Measurements from ENCODE around the gene ARHGAP6.

The ARHGAP6 gene

GRCh38 chrX:11577603-11578002 lies 88.1 kb downstream of the ARHGAP6 start:
- no peak overlapping the region for H3K4me3 ChIP-seq (ENCODE audit: low read depth, low read length)
- no peak for DNase-seq (ENCODE audit: low read depth)
- TF ChIP-seq CTCF (conservative IDR thresholded peaks at IDR 0.05; ENCODE audit: low read depth, low read length) = no peak

- H3K4me3 ChIP-seq (ENCODE audit: low read depth, low read length) = no peak overlapping the region
- no peak for DNase-seq (ENCODE audit: low read depth)
- TF ChIP-seq CTCF (conservative IDR thresholded peaks at IDR 0.05; ENCODE audit: low read depth, low read length) = no peak
Measured at GRCh38 chrX:11575332-11575731, 90.4 kb downstream of the ARHGAP6 start.

- H3K4me3 ChIP-seq (ENCODE audit: low read depth, low read length) = no peak overlapping the region
- no peak for TF ChIP-seq CTCF (conservative IDR thresholded peaks at IDR 0.05; ENCODE audit: low read depth, low read length)
- no peak for DNase-seq (ENCODE audit: low read depth)
Measured at GRCh38 chrX:11567528-11568220, 98.0 kb downstream of the ARHGAP6 start.

- TF ChIP-seq CTCF (conservative IDR thresholded peaks at IDR 0.05; ENCODE audit: low read depth, low read length) = no peak
- no peak overlapping the region for H3K4me3 ChIP-seq (ENCODE audit: low read depth, low read length)
- no peak for DNase-seq (ENCODE audit: low read depth)
Measured at GRCh38 chrX:11566789-11567188, 98.9 kb downstream of the ARHGAP6 start.

- H3K4me3 ChIP-seq (ENCODE audit: low read depth, low read length) = no peak overlapping the region
- DNase-seq (ENCODE audit: low read depth) = no peak
- no peak for TF ChIP-seq CTCF (conservative IDR thresholded peaks at IDR 0.05; ENCODE audit: low read depth, low read length)
Measured at GRCh38 chrX:11566173-11566572, 99.5 kb downstream of the ARHGAP6 start.

- TF ChIP-seq CTCF (conservative IDR thresholded peaks at IDR 0.05; ENCODE audit: low read depth, low read length) = no peak
- DNase-seq (ENCODE audit: low read depth) = no peak
- no peak overlapping the region for H3K4me3 ChIP-seq (ENCODE audit: low read depth, low read length)
Measured at GRCh38 chrX:11564546-11564945, 101.2 kb downstream of the ARHGAP6 start.

- no peak overlapping the region for H3K4me3 ChIP-seq (ENCODE audit: low read depth, low read length)
- no peak for DNase-seq (ENCODE audit: low read depth)
- no peak for TF ChIP-seq CTCF (conservative IDR thresholded peaks at IDR 0.05; ENCODE audit: low read depth, low read length)
Measured at GRCh38 chrX:11562570-11562969, 103.2 kb downstream of the ARHGAP6 start.

All from choroid plexus epithelial cell (primary cell).